Psoas muscle (tissue), 8 donors: ENCODE measurements around the gene TOR1A. TPM values are rescaled to one million over a fixed set of nuclear protein-coding genes. Genes with fewer than 3 reads are reported as not detected.

Experiments
- ATAC-seq, 4 donors: fragments of 200-7000 bp; cut with Tn5 transposase; one replicate each; pipeline ENCODE4 v1.9.1; 2020; ENCODE audit warnings: moderate library complexity in 3 of 4, mild to moderate bottlenecking in 2 of 4
- DNase-seq, 2 donors: peaks; one replicate each; pipeline ENCODE4 v3.0.0-alpha.2; 2020
- H3K27ac ChIP-seq: fragments of 200-600 bp; one replicate; pipeline ENCODE4 v1.8.0; 2022
- H3K27me3 ChIP-seq, 3 donors: fragments of 200-600 bp in 1 of 3; one replicate each; pipeline versions ENCODE4 v1.6.1 to v1.8.0; 2013 to 2022; ENCODE audit warnings: low read length in 2 of 3, mild to moderate bottlenecking in 2 of 3, moderate library complexity in 1 of 3; ENCODE audit not compliant: insufficient read depth in 3 of 3
- H3K36me3 ChIP-seq, 2 donors: fragments of 200-600 bp in 1 of 2; one replicate each; pipeline versions ENCODE4 v1.6.1 to v1.8.0; 2013 to 2022; ENCODE audit warnings: low read depth in 1 of 2, mild to moderate bottlenecking in 1 of 2, moderate library complexity in 1 of 2; ENCODE audit not compliant: insufficient read depth in 1 of 2
- H3K4me1 ChIP-seq: fragments of 200-600 bp; one replicate; pipeline ENCODE4 v1.8.0; 2022
- H3K4me3 ChIP-seq: fragments of 200-600 bp; one replicate; pipeline ENCODE4 v1.8.0; 2022; ENCODE audit warnings: mild to moderate bottlenecking
- H3K9me3 ChIP-seq: fragments of 200-600 bp; one replicate; pipeline ENCODE4 v1.8.0; 2022
- CTCF ChIP-seq: fragments of 200-600 bp; IDR thresholded peaks from one replicate; pipeline ENCODE4 v1.8.0; 2022; ENCODE audit warnings: antibody characterized with exemption
- WGBS, 3 donors: extraction: QIAGEN DNeasy Blood & Tissue Kit; methylation state at CpG; one replicate each; pipeline versions ENCODE4 v1.1.6 to v1.1.7; 2013; 5-methylcytosine and 5-hydroxymethylcytosine counted together
- intact Hi-C, 2 donors: fragments of 100-400 bp; cut with DNase I; formaldehyde crosslinking; loops; one replicate each; pipeline versions ENCODE4 v1.11.0 to v1.14.2; 2022
- polyA plus RNA-seq, 3 donors: library from polyadenylated mRNA; stranded (reverse); fragments of 200-250 nt; gene quantifications; one replicate each; pipeline ENCODE4 v1.2.3, GENCODE V29; 2013
- total RNA-seq, 4 donors: library from RNA; stranded (reverse); fragmentation: NEBNext Ultra II Directional in 2 of 4; extraction: Animal tissue kit (Norgen Biotek cat#: 25700) in 2 of 4; gene quantifications; one replicate each; pipeline versions ENCODE4 v1.2.1 to v1.2.4, GENCODE V29; 2021 to 2023
- donor health status: healthy with polysubstance abuse.
- donor health status: DM: no; HTN: no; CAD: no; lungs with moderate emphysema.
- donor health status: Bipolar disorder and iron deficiency.
- donor health status: healthy.
- donor health status: DM: yes; HTN: yes; CAD: no.
- donor health status: DM: no; HTN: no; CAD: no.
- donor health status: DM: no; HTN: no; CAD: no.
- donor health status: DM: yes; HTN: yes; CAD: no.

Gene TOR1A
- total and polyA plus RNA-seq, 7 donors = 10.4 to 25.4 (median 17.9) TPM

GRCh38 chr9:129864991-129865647 lies 41.2 kb upstream of the TOR1A start:
- Histone ChIP-seq H3K27me3 (no peaks in the 10 kb centered on the region), H3K36me3 (peaks cover 3 to 73% of the 10 kb centered on the region in 2 donors), H3K4me3 (no peak overlapping the region), H3K4me1 (no peaks in the 10 kb centered on the region), H3K27ac (no peak overlapping the region), H3K9me3 (no peaks in the 10 kb centered on the region)
- no peak for ATAC-seq
- intact Hi-C loops = no loop called here
- whole genome bisulfite sequencing, 3 donors = 60 to 75% (median 61%) methylated on average over 11 of the region's 11 CpGs
- DNase-seq = peak in 1 of 2 donors; percentile 28
- TF ChIP-seq CTCF = no peak

GRCh38 chr9:129863059-129863690 lies 39.2 kb upstream of the TOR1A start:
- Histone ChIP-seq H3K4me1 (no peaks in the 10 kb centered on the region), H3K27ac (no peak overlapping the region), H3K4me3 (no peak overlapping the region), H3K27me3 (no peaks in the 10 kb centered on the region), H3K36me3 (peaks cover 3 to 85% of the 10 kb centered on the region in 2 donors), H3K9me3 (no peaks in the 10 kb centered on the region)
- no peak for ATAC-seq
- 65 to 72% (median 67%) methylated on average over 14 of the region's 14 CpGs for WGBS, 3 donors
- peak in 1 of 2 donors; percentile 49 for DNase-seq
- no peak for TF ChIP-seq CTCF
- intact Hi-C loops = no loop called here

- Histone ChIP-seq H3K36me3 (peaks cover 3 to 86% of the 10 kb centered on the region in 2 donors), H3K27me3 (no peaks in the 10 kb centered on the region), H3K9me3 (no peaks in the 10 kb centered on the region), H3K4me3 (no peak overlapping the region), H3K27ac (no peak overlapping the region), H3K4me1 (no peaks in the 10 kb centered on the region)
- ATAC-seq (no peak), DNase-seq (peak in 1 of 2 donors; percentile 19)
- WGBS, 3 donors = 82 to 88% (median 85%) methylated on average over 12 of the region's 12 CpGs
- TF ChIP-seq CTCF = no peak
- intact Hi-C loops = no loop called here
Observed at GRCh38 chr9:129861447-129861827, 37.5 kb upstream of the TOR1A start.

- H3K27me3 ChIP-seq = no peaks in the 10 kb centered on the region
- no peak overlapping the region for H3K27ac ChIP-seq
- peak in 1 of 2 donors; percentile 33 for DNase-seq
- TF ChIP-seq CTCF = no peak
- no peak for ATAC-seq
- 74 to 85% (median 77%) methylated on average over 11 of the region's 11 CpGs for WGBS, 3 donors
- no peaks in the 10 kb centered on the region for H3K9me3 ChIP-seq
- H3K36me3 ChIP-seq = peaks cover 3 to 87% of the 10 kb centered on the region in 2 donors
- no peak overlapping the region for H3K4me3 ChIP-seq
- H3K4me1 ChIP-seq = no peaks in the 10 kb centered on the region
- intact Hi-C loops = no loop called here
Observed at GRCh38 chr9:129860653-129861446, 36.9 kb upstream of the TOR1A start.
